ENCODE results near the gene RPS6KA5.

Gene RPS6KA5

GRCh38 chr14:90991690-90992443, 68.6 kb downstream of the RPS6KA5 start:
- Histone ChIP-seq H3K9ac (ENCODE audit: low read depth, low read length) (no peak overlapping the region), H3K4me3 (ENCODE audit: low read depth in 1 of 2, low read length in 2 of 2) (no peak overlapping the region), H3K79me2 (ENCODE audit: insufficient read depth, low read length) (no peaks in the 10 kb centered on the region), H2AFZ (ENCODE audit: low read depth, low read length) (no peak overlapping the region), H3K9me3 (ENCODE audit: insufficient read depth, low read length, severe bottlenecking) (no peaks in the 10 kb centered on the region), H3K27ac (ENCODE audit: low read length) (no peak overlapping the region), H4K20me1 (ENCODE audit: insufficient read depth, low read length) (no peaks in the 10 kb centered on the region), H3K4me2 (ENCODE audit: insufficient read depth, low read length) (no peak overlapping the region), H3K27me3 (ENCODE audit: insufficient read depth, low read length, poor library complexity) (no peaks in the 10 kb centered on the region), H3K36me3 (ENCODE audit: insufficient read depth, low read length) (no peaks in the 10 kb centered on the region), H3K4me1 (ENCODE audit: insufficient read depth, low read length) (no peaks in the 10 kb centered on the region)
- no peak for TF ChIP-seq CTCF (IDR thresholded peaks at IDR 0.05; ENCODE audit: borderline replicate concordance, extremely low read depth, low read length, poor library complexity, severe bottlenecking)
- TF ChIP-seq EZH2 (IDR thresholded peaks at IDR 0.05; ENCODE audit: borderline replicate concordance, low read depth, low read length, severe bottlenecking), result no peak
- ATAC-seq (ENCODE audit: insufficient read depth, low read depth), result no peak
- DNase-seq, result no peak

GRCh38 chr14:90990141-90990540, 70.3 kb downstream of the RPS6KA5 start:
- H3K79me2 ChIP-seq (ENCODE audit: insufficient read depth, low read length), result no peaks in the 10 kb centered on the region
- ATAC-seq (ENCODE audit: insufficient read depth, low read depth), result no peak
- H3K4me1 ChIP-seq (ENCODE audit: insufficient read depth, low read length), result no peaks in the 10 kb centered on the region
- TF ChIP-seq EZH2 (IDR thresholded peaks at IDR 0.05; ENCODE audit: borderline replicate concordance, low read depth, low read length, severe bottlenecking) (no peak), CTCF (IDR thresholded peaks at IDR 0.05; ENCODE audit: borderline replicate concordance, extremely low read depth, low read length, poor library complexity, severe bottlenecking) (no peak)
- H4K20me1 ChIP-seq (ENCODE audit: insufficient read depth, low read length), result no peaks in the 10 kb centered on the region
- no peak for DNase-seq
- no peaks in the 10 kb centered on the region for H3K27me3 ChIP-seq (ENCODE audit: insufficient read depth, low read length, poor library complexity)
- no peak overlapping the region for H3K4me2 ChIP-seq (ENCODE audit: insufficient read depth, low read length)
- no peak overlapping the region for H3K4me3 ChIP-seq (ENCODE audit: low read depth in 1 of 2, low read length in 2 of 2)
- H3K9ac ChIP-seq (ENCODE audit: low read depth, low read length), result no peak overlapping the region
- no peaks in the 10 kb centered on the region for H3K36me3 ChIP-seq (ENCODE audit: insufficient read depth, low read length)
- no peaks in the 10 kb centered on the region for H3K9me3 ChIP-seq (ENCODE audit: insufficient read depth, low read length, severe bottlenecking)
- H2AFZ ChIP-seq (ENCODE audit: low read depth, low read length), result no peak overlapping the region
- no peak overlapping the region for H3K27ac ChIP-seq (ENCODE audit: low read length)

DNA sequence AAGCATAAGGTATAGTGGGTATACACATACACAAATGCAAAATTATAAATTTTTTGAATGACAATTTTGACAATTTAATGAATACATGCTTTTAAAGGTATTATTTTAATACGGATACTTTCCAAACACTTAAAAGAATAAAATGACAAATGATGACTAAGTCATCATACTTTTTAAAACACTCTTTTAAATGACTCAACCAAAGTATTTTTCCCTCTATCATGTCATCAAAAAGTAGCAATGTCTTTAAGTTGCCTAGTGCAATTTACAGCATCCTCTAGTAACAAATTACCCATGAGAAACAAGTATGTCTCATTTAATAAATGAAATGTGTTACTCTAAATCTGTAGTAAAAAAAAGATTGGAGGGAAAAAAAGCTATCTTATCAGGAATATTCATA, 73.3 kb downstream of the RPS6KA5 start:
- H3K27me3 ChIP-seq (ENCODE audit: insufficient read depth, low read length, poor library complexity), result no peaks in the 10 kb centered on the region
- DNase-seq (no peak), ATAC-seq (ENCODE audit: insufficient read depth, low read depth) (no peak)
- H3K27ac ChIP-seq (ENCODE audit: low read length), result no peak overlapping the region
- no peaks in the 10 kb centered on the region for H3K36me3 ChIP-seq (ENCODE audit: insufficient read depth, low read length)
- no peak overlapping the region for H2AFZ ChIP-seq (ENCODE audit: low read depth, low read length)
- TF ChIP-seq EZH2 (IDR thresholded peaks at IDR 0.05; ENCODE audit: borderline replicate concordance, low read depth, low read length, severe bottlenecking), result no peak
- TF ChIP-seq CTCF (IDR thresholded peaks at IDR 0.05; ENCODE audit: borderline replicate concordance, extremely low read depth, low read length, poor library complexity, severe bottlenecking), result no peak
- no peaks in the 10 kb centered on the region for H4K20me1 ChIP-seq (ENCODE audit: insufficient read depth, low read length)
- no peak overlapping the region for H3K9ac ChIP-seq (ENCODE audit: low read depth, low read length)
- H3K9me3 ChIP-seq (ENCODE audit: insufficient read depth, low read length, severe bottlenecking), result no peaks in the 10 kb centered on the region
- no peak overlapping the region for H3K4me3 ChIP-seq (ENCODE audit: low read depth in 1 of 2, low read length in 2 of 2)
- no peaks in the 10 kb centered on the region for H3K4me1 ChIP-seq (ENCODE audit: insufficient read depth, low read length)
- H3K4me2 ChIP-seq (ENCODE audit: insufficient read depth, low read length), result no peak overlapping the region
- no peaks in the 10 kb centered on the region for H3K79me2 ChIP-seq (ENCODE audit: insufficient read depth, low read length)
